Activated CD8-positive, alpha-beta memory T cell treated with anti-CD3 and anti-CD28 coated beads, Interleukin-2, amount 50 U/mL, for 24 hours (primary cell): ENCODE measurements around the gene ERC1.

ENCODE experiments used
- DNase-seq: peaks from one replicate; pipeline ENCODE4 v3.0.0-alpha.2; 2020; ENCODE audit errors: extremely low read depth

Gene ERC1

DNA sequence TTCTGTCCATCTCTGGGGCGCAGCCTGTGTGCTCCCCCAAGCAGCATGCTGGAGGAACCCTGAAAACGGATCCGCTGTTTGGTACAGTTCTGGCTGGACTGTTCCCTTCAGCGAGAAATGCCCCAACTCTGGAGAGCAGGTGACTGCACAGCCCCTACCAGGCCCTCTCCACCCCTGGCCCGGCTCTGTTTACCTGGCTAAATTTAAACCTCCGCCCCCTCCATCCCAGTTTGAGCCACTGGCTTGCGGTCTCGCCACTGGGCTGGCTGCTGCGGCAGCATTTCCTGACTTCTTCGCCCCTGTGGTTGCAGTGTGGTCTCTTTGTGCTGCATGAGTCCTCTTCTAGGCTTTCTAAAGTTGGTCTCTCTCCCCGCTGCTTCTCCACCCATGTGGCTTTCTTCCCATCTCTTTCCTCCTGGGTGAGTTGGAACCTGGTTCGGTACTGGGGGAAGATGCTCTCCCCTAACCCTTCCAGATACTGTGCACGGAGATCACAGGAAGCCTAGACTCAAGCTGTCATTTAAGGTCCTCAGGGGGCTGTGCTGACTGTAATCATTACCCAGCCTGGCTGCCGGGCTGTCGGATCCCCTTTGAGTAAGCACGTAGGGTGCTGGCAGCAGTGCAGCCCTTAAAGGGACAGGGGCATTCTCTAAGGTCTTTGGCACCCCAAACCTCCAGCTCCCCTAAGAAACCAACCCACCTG lies 542.7 kb downstream of the ERC1 start:
- no peak for DNase-seq

- DNase-seq, result no peak
Measured at GRCh38 chr12:1534748-1535147, 543.7 kb downstream of the ERC1 start.

DNA sequence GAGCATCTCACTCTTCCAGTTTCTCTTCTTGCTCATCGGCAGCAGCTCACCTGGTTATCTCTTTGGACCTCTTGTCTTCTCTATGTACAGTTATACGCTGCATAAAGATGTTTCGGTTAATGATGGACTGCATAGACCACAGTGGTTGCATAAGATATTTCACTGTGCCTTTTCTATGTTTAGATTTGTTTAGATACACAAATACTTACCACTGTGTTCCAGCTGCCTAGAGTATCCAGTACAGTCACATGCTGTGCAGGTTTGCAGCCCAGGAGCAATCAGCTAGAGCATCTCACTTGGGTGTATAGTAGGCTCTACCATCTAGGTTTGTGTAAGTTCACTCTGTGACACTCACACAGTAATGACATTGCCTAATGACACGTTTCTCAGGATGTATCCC lies 545.8 kb downstream of the ERC1 start:
- no peak for DNase-seq

GRCh38 chr12:1539135-1539534 lies 548.1 kb downstream of the ERC1 start:
- no peak for DNase-seq

DNA sequence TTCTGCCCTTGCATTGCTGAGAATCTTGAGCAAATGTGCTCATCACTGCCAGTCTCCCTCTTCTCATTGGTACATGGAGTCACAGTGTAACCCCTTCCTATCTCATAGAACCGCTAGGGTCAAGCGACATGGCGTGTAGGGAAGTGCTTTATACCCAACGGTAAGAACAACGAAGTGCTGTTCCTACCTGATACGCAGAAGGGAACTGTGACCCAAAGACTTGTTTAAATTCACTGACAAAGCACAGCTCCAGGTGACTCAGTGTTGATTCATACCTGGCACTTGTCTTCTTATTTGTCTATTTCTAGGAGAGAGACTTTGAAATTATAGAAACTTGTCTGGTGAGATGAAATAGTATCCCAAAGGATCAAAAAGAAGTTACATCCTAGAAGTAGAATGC lies 549.7 kb downstream of the ERC1 start:
- DNase-seq, result no peak

GRCh38 chr12:1542599-1542998 lies 551.6 kb downstream of the ERC1 start:
- DNase-seq, result no peak

- DNase-seq, result no peak
Measured at GRCh38 chr12:1544996-1545700, 554.1 kb downstream of the ERC1 start.
